ENCODE results near the gene PYCARD.
"Not testable (repeated sequence)": the region's sequence is repeated elsewhere in the genome, so short reads cannot be mapped to it uniquely, and the experiment has no call there.

Gene PYCARD

GRCh38 chr16:31204871-31205666, 2.5 kb upstream of the PYCARD start:
- peaks cover 6 to 19% (median 16%) of the 10 kb centered on the region in 11 experiments; a peak in 21 of 22 replicates for H4K20me1 ChIP-seq

GRCh38 chr16:31201582-31202413, 762 bp downstream of the PYCARD start:
- Histone ChIP-seq H3K9me3 (replicated peaks in 1 of 11) (no peaks in the 10 kb centered on the region), H3K9ac (peak overlapping the region; percentile 83 to 90 (median 86)), H3K27me3 (no peaks in the 10 kb centered on the region), H3K36me3 (peaks cover 21 to 43% (median 31%) of the 10 kb centered on the region in 11 experiments), H3K4me3 (peak overlapping the region; percentile 66 to 91 (median 79)), H4K20me1 (peaks cover 37 to 52% (median 48%) of the 10 kb centered on the region in 11 experiments), H3K27ac (peak overlapping the region; percentile 52 to 93 (median 87); a peak in 21 of 22 replicates), H3K4me1 (peaks cover 64 to 81% (median 77%) of the 10 kb centered on the region in 10 experiments), H3K4me2 (peak overlapping the region; percentile 92 to 99 (median 96))
- no peak for TF ChIP-seq Cebpa-rat (IDR thresholded peaks at IDR 0.05)

More at GRCh38 chr16:31204871-31205666, 2.5 kb upstream of the PYCARD start:
- no peaks in the 10 kb centered on the region for H3K9me3 ChIP-seq (replicated peaks in 1 of 11)
- H3K9ac ChIP-seq, result no peak overlapping the region
- H3K4me3 ChIP-seq, result no peak overlapping the region
- H3K4me2 ChIP-seq, result peak overlapping the region in 9 of 11 experiments; percentile 92 to 99 (median 97); a peak in 15 of 22 replicates
- peak overlapping the region in 2 of 11 experiments; percentile 23 to 88; a peak in 3 of 22 replicates for H3K27ac ChIP-seq
- peaks cover 44 to 62% (median 58%) of the 10 kb centered on the region in 10 experiments for H3K4me1 ChIP-seq
- H3K36me3 ChIP-seq, result peaks cover 0 to 11% (median 3%) of the 10 kb centered on the region in 11 experiments; a peak in 13 of 22 replicates
- H3K27me3 ChIP-seq, result no peaks in the 10 kb centered on the region
- TF ChIP-seq Cebpa-rat (IDR thresholded peaks at IDR 0.05), result no peak

GRCh38 chr16:31200821-31201568, 1.6 kb downstream of the PYCARD start:
- peaks cover 60 to 86% (median 79%) of the 10 kb centered on the region in 10 experiments for H3K4me1 ChIP-seq
- H3K4me2 ChIP-seq, result peak overlapping the region; percentile 92 to 99 (median 96)
- H3K4me3 ChIP-seq, result peak overlapping the region; percentile 66 to 91 (median 79)

GRCh38 chr16:31200111-31200510, 2.4 kb downstream of the PYCARD start:
- Histone ChIP-seq H3K4me3 (peak overlapping the region in 4 of 10 experiments; percentile 79 to 91 (median 83); a peak in 6 of 20 replicates), H3K36me3 (peaks cover 38 to 60% (median 47%) of the 10 kb centered on the region in 11 experiments), H3K27ac (peak overlapping the region in 8 of 11 experiments; percentile 8 to 90 (median 46); a peak in 11 of 22 replicates), H3K9ac (peak overlapping the region in 8 of 11 experiments; percentile 3 to 90 (median 54); a peak in 10 of 22 replicates), H3K4me2 (peak overlapping the region; percentile 92 to 99 (median 96)), H3K4me1 (peaks cover 60 to 93% (median 80%) of the 10 kb centered on the region in 10 experiments), H4K20me1 (peaks cover 53 to 69% (median 65%) of the 10 kb centered on the region in 11 experiments)
- not testable (repeated sequence) for H3K9me3 ChIP-seq (replicated peaks in 1 of 11); H3K27me3 ChIP-seq

More at GRCh38 chr16:31200821-31201568, 1.6 kb downstream of the PYCARD start:
- peak overlapping the region in 10 of 11 experiments; percentile 72 to 93 (median 88); a peak in 19 of 22 replicates for H3K27ac ChIP-seq
- no peak for TF ChIP-seq Cebpa-rat (IDR thresholded peaks at IDR 0.05)
- peaks cover 45 to 60% (median 56%) of the 10 kb centered on the region in 11 experiments for H4K20me1 ChIP-seq
- peaks cover 29 to 51% (median 39%) of the 10 kb centered on the region in 11 experiments for H3K36me3 ChIP-seq
- no peaks in the 10 kb centered on the region for H3K9me3 ChIP-seq (replicated peaks in 1 of 11)
- H3K9ac ChIP-seq, result peak overlapping the region; percentile 83 to 90 (median 86); a peak in 21 of 22 replicates
- no peaks in the 10 kb centered on the region for H3K27me3 ChIP-seq

GRCh38 chr16:31199430-31200041, 3.0 kb downstream of the PYCARD start:
- H3K27ac ChIP-seq, result no peak overlapping the region
- no peaks in the 10 kb centered on the region for H3K27me3 ChIP-seq
- H3K9me3 ChIP-seq (replicated peaks in 1 of 11), result no peaks in the 10 kb centered on the region
- peaks cover 44 to 66% (median 53%) of the 10 kb centered on the region in 11 experiments for H3K36me3 ChIP-seq
- H3K4me3 ChIP-seq, result peak overlapping the region in 1 of 10 experiments; percentile 91; a peak in 2 of 20 replicates
- H3K4me1 ChIP-seq, result peaks cover 57 to 91% (median 76%) of the 10 kb centered on the region in 10 experiments
- peak overlapping the region; percentile 92 to 99 (median 96); a peak in 21 of 22 replicates for H3K4me2 ChIP-seq
- peaks cover 59 to 75% (median 71%) of the 10 kb centered on the region in 11 experiments for H4K20me1 ChIP-seq
- TF ChIP-seq Cebpa-rat (IDR thresholded peaks at IDR 0.05), result no peak
- peak overlapping the region in 4 of 11 experiments; percentile 9 to 90 (median 55); a peak in 5 of 22 replicates for H3K9ac ChIP-seq

- no peaks in the 10 kb centered on the region for H3K9me3 ChIP-seq (replicated peaks in 1 of 11)
- peaks cover 71 to 87% (median 83%) of the 10 kb centered on the region in 11 experiments for H4K20me1 ChIP-seq
- no peak for TF ChIP-seq Cebpa-rat (IDR thresholded peaks at IDR 0.05)
- H3K9ac ChIP-seq, result peak overlapping the region in 4 of 11 experiments; percentile 13 to 32 (median 21); a peak in 4 of 22 replicates
- peaks cover 55 to 78% (median 65%) of the 10 kb centered on the region in 11 experiments for H3K36me3 ChIP-seq
- H3K27ac ChIP-seq, result peak overlapping the region in 1 of 11 experiments; percentile 2; a peak in 1 of 22 replicates
- H3K27me3 ChIP-seq, result no peaks in the 10 kb centered on the region
- peak overlapping the region in 10 of 11 experiments; percentile 2 to 99 (median 96); a peak in 13 of 22 replicates for H3K4me2 ChIP-seq
- H3K4me3 ChIP-seq, result no peak overlapping the region
- H3K4me1 ChIP-seq, result peaks cover 45 to 86% (median 65%) of the 10 kb centered on the region in 10 experiments
Measured at GRCh38 chr16:31198207-31198882, 4.2 kb downstream of the PYCARD start.
